OCI-LY7 (cell line): ENCODE data around the gene GRK5. TPM values are rescaled to one million over a fixed set of nuclear protein-coding genes. Genes with fewer than 3 reads are reported as not detected.

Experiments used
- BruUV-seq: library from RNA; stranded (reverse); fragments of 400-500 nt; replicated peaks from 2 replicates; lab custom pipeline; 2021; lab: Mats Ljungman, UMichigan
- CTCF ChIA-PET: fragments of 300-600 bp; sonication (Branson Sonifier 250); formaldehyde crosslinking; loops from one replicate; lab custom pipeline; 2022; ENCODE audit warnings: antibody characterized with exemption; ENCODE audit not compliant: unreplicated experiment; lab: Charles Lee
- POLR2A ChIA-PET: fragments of 300-600 bp; sonication (Branson Sonifier 250); formaldehyde crosslinking; loops from one replicate; lab custom pipeline; 2022; ENCODE audit warnings: antibody characterized with exemption; lab: Charles Lee
- DNase-seq: peaks from one replicate; pipeline ENCODE4 v3.0.0-alpha.2; 2015; ENCODE audit warnings: low spot score
- H2AFZ ChIP-seq: fragments of 200-600 bp; sonication (generic), shearing (Covaris generic); 2 replicates; pipeline ENCODE4 v1.6.1; 2014; ENCODE audit warnings: mild to moderate bottlenecking, antibody characterized with exemption, low read length, moderate library complexity
- H3K27ac ChIP-seq: fragments of 200-600 bp; sonication (generic); 2 replicates; pipeline ENCODE4 v1.5.1; 2014; ENCODE audit warnings: mixed run types, low read depth, mild to moderate bottlenecking, moderate library complexity, low read length, inconsistent platforms; ENCODE audit not compliant: poor library complexity, severe bottlenecking
- H3K36me3 ChIP-seq: fragments of 200-600 bp; sonication (generic); 2 replicates; pipeline ENCODE4 v1.6.1; 2014; ENCODE audit warnings: mild to moderate bottlenecking, antibody characterized with exemption, low read length, moderate library complexity, mixed read lengths; ENCODE audit not compliant: insufficient read depth
- H3K4me1 ChIP-seq: fragments of 200-600 bp; sonication (generic); 2 replicates; pipeline ENCODE4 v1.5.1; 2014; ENCODE audit warnings: mild to moderate bottlenecking, low read length; ENCODE audit not compliant: insufficient read depth, poor library complexity, severe bottlenecking
- H3K4me2 ChIP-seq: fragments of 200-600 bp; sonication (generic); 2 replicates; pipeline ENCODE4 v1.6.1; 2014; ENCODE audit warnings: mild to moderate bottlenecking, low read length
- H3K4me3 ChIP-seq: fragments of 200-600 bp; sonication (generic); 2 replicates; pipeline ENCODE4 v1.5.1; 2014; ENCODE audit warnings: mild to moderate bottlenecking, low read depth, low read length; ENCODE audit not compliant: poor library complexity, severe bottlenecking
- H3K79me2 ChIP-seq: fragments of 200-600 bp; sonication (generic); 2 replicates; pipeline ENCODE4 v1.6.1; 2016; ENCODE audit warnings: low read depth, mild to moderate bottlenecking, low read length, moderate library complexity, mixed read lengths; ENCODE audit not compliant: insufficient read depth
- H3K9me2 ChIP-seq: fragments of 200-600 bp; sonication (generic); 2 replicates; pipeline ENCODE4 v1.6.1; 2016; ENCODE audit warnings: mild to moderate bottlenecking, low read length, mixed read lengths; ENCODE audit not compliant: insufficient read depth
- H3K9me3 ChIP-seq: fragments of 200-600 bp; sonication (generic); 2 replicates; pipeline ENCODE4 v1.6.1; 2014; ENCODE audit warnings: mild to moderate bottlenecking, mixed run types, low read length, mixed read lengths
- H4K20me1 ChIP-seq: fragments of 200-600 bp; sonication (generic); 2 replicates; pipeline ENCODE4 v1.6.1; 2014; ENCODE audit warnings: mild to moderate bottlenecking, antibody characterized with exemption, low read length, moderate library complexity, mixed read lengths; ENCODE audit not compliant: insufficient read depth
- EZH2phosphoT487 ChIP-seq: fragments of 200-600 bp; sonication (generic); IDR thresholded peaks from 2 replicates; pipeline ENCODE4 v1.6.1; 2018; ENCODE audit warnings: low read depth, borderline replicate concordance, mild to moderate bottlenecking, mixed run types, antibody characterized with exemption, low read length, moderate library complexity, mixed read lengths
- intact Hi-C: fragments of 100-400 bp; cut with micrococcal nuclease; formaldehyde crosslinking; loops from one replicate; pipeline ENCODE4 v1.10.0; 2022; ENCODE audit not compliant: unreplicated experiment
- total RNA-seq, 2 experiments: library from RNA; depleted of rRNA in 1 of 2; stranded (reverse); fragments of >200 nt in 1 of 2; shearing (Covaris generic) in 1 of 2; gene quantifications; 2 replicates each; pipeline ENCODE4 v1.2.3, GENCODE V29; 2014 to 2022
- TF ChIP-seq, protein P1 (sequence below): fragments of 200-600 bp; sonication (generic); conservative IDR thresholded peaks from 2 replicates; pipeline ENCODE4 v1.5.1; 2014; ENCODE audit warnings: mild to moderate bottlenecking, antibody characterized with exemption, low read length, moderate library complexity, mixed read lengths

GRK5 gene
- total RNA-seq, 2 experiments from 2014 or later = 4.7 to 10.2 TPM

DNA sequence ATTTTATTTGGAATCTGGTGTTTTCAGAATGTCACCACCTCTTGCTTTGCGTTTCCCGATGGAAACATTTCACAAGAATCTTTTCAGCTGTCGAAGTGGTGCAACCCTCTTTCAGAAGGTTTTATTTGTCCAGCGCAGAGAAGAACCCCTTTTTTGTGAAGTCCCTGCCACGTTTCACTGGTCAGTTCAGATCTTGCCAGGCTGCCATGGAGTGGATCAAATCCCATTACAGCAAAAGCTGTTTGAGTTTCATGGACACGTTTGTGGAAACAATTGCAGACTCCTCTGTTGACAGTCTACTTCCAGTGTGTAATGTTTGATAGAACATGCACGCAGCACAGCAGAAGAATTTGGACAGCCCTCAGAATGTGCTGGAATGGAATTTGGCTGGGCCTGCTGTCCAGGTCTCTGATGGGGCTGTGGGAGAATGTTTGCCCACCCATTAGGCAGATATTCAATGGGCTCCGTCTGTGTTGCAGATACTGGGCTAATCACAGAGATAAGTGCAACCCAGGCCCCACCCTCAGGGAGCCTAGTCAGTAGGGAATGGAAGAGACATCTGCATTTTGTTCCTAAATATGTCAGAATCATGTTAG is 143.2 kb downstream of the GRK5 start:
- DNase-seq = no peak
- POLR2A ChIA-PET = no interaction called here

DNA sequence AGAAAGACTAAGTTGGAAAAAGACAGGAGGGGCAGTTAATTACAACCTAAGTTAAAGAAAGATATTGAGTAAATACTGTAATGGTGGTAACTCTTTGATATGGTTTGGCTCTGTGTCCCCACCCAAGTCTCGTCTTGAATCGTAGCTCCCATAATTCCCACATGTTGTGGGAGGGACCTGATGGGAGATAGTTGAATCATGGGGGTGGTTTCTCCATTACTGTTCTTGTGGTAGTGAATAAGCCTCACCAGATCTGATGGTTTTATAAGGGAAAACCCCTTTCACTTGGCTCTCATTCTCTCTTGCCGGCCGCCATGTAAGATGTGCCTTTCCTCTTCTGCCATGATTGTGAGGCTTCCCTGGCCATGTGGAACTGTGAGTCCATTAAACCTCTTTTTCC is 143.8 kb downstream of the GRK5 start:
- no TSS peak for BruUV-seq
- intact Hi-C loops = no loop called here

More for the DNA sequence above, 143.2 kb downstream of the GRK5 start:
- peaks cover 24% of the 10 kb centered on the region for H3K9me3 ChIP-seq
- H3K4me1 ChIP-seq = no peaks in the 10 kb centered on the region
- no peaks in the 10 kb centered on the region for H4K20me1 ChIP-seq
- peaks cover 8% of the 10 kb centered on the region; the same call in 1 of the 2 replicates for H3K36me3 ChIP-seq
- no peak overlapping the region for H3K4me2 ChIP-seq
- H2AFZ ChIP-seq = no peak overlapping the region
- no peak overlapping the region for H3K4me3 ChIP-seq
- no peaks in the 10 kb centered on the region for H3K79me2 ChIP-seq
- TF ChIP-seq EZH2phosphoT487 = no peak
- TF ChIP-seq, protein P1, sequence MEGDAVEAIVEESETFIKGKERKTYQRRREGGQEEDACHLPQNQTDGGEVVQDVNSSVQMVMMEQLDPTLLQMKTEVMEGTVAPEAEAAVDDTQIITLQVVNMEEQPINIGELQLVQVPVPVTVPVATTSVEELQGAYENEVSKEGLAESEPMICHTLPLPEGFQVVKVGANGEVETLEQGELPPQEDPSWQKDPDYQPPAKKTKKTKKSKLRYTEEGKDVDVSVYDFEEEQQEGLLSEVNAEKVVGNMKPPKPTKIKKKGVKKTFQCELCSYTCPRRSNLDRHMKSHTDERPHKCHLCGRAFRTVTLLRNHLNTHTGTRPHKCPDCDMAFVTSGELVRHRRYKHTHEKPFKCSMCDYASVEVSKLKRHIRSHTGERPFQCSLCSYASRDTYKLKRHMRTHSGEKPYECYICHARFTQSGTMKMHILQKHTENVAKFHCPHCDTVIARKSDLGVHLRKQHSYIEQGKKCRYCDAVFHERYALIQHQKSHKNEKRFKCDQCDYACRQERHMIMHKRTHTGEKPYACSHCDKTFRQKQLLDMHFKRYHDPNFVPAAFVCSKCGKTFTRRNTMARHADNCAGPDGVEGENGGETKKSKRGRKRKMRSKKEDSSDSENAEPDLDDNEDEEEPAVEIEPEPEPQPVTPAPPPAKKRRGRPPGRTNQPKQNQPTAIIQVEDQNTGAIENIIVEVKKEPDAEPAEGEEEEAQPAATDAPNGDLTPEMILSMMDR = no peak
- no TSS peak for BruUV-seq
- H3K27ac ChIP-seq = no peak overlapping the region
- H3K9me2 ChIP-seq = no peaks in the 10 kb centered on the region
- CTCF ChIA-PET = no interaction called here
- intact Hi-C loops = no loop called here

More for the DNA sequence above, 143.8 kb downstream of the GRK5 start:
- Histone ChIP-seq H2AFZ (no peak overlapping the region), H3K4me3 (no peak overlapping the region), H3K36me3 (peaks cover 8% of the 10 kb centered on the region; the same call in 1 of the 2 replicates), H3K9me3 (peaks cover 30% of the 10 kb centered on the region), H4K20me1 (no peaks in the 10 kb centered on the region), H3K4me2 (no peak overlapping the region), H3K4me1 (no peaks in the 10 kb centered on the region), H3K27ac (no peak overlapping the region), H3K9me2 (no peaks in the 10 kb centered on the region), H3K79me2 (no peaks in the 10 kb centered on the region)
- CTCF ChIA-PET = no interaction called here
- POLR2A ChIA-PET = interaction anchor here (0.9 kb wide), 1 partner anchor 24 kb away, joined by 5 read pairs; no protein-coding TSS in a partner anchor
- TF ChIP-seq, protein P1 = no peak
- TF ChIP-seq EZH2phosphoT487 = no peak
- no peak for DNase-seq
